Aorta (tissue), 5 donors: ENCODE measurements around the gene CIB4. TPM values are rescaled to one million over a fixed set of nuclear protein-coding genes. Genes with fewer than 3 reads are reported as not detected.

Source experiments
- ATAC-seq: fragments of 200-7000 bp; cut with Tn5 transposase; one replicate; pipeline ENCODE4 v1.9.1; 2022; ENCODE audit warnings: moderate library complexity; ENCODE audit not compliant: low FRiP score
- DNase-seq, 2 donors: peaks; one replicate each; pipeline ENCODE4 v3.0.0-alpha.2; 2020
- H3K27ac ChIP-seq, 2 donors: one replicate each; pipeline ENCODE4 v1.5.1; 2013; ENCODE audit warnings: low read length in 2 of 2, mild to moderate bottlenecking in 2 of 2, moderate library complexity in 2 of 2, control low read depth in 1 of 2, inconsistent platforms in 1 of 2, low read depth in 1 of 2
- H3K27me3 ChIP-seq, 2 donors: one replicate each; pipeline ENCODE4 v1.6.1; 2013; ENCODE audit warnings: control low read depth in 1 of 2, low read length in 1 of 2, mild to moderate bottlenecking in 1 of 2, moderate library complexity in 1 of 2; ENCODE audit not compliant: insufficient read depth in 2 of 2, control insufficient read depth in 1 of 2
- H3K36me3 ChIP-seq, 2 donors: one replicate each; pipeline ENCODE4 v1.6.1; 2013; ENCODE audit warnings: control low read depth in 1 of 2, low read length in 1 of 2, mild to moderate bottlenecking in 1 of 2; ENCODE audit not compliant: insufficient read depth in 2 of 2, control insufficient read depth in 1 of 2
- H3K4me1 ChIP-seq, 2 donors: one replicate each; pipeline ENCODE4 v1.6.1; 2013; ENCODE audit warnings: low read length in 2 of 2, control low read depth in 1 of 2, mild to moderate bottlenecking in 1 of 2, moderate library complexity in 1 of 2; ENCODE audit not compliant: insufficient read depth in 2 of 2, control insufficient read depth in 1 of 2
- H3K4me3 ChIP-seq, 2 donors: one replicate each; pipeline ENCODE4 v1.5.1; 2013; ENCODE audit warnings: low read length in 2 of 2, control low read depth in 1 of 2, mild to moderate bottlenecking in 1 of 2
- H3K9me3 ChIP-seq: one replicate; pipeline ENCODE4 v1.6.1; 2013; ENCODE audit warnings: mild to moderate bottlenecking, low read length; ENCODE audit not compliant: control insufficient read depth
- WGBS, 2 donors: extraction: QIAGEN DNeasy Blood & Tissue Kit; methylation state at CpG; one replicate each; pipeline ENCODE4 v1.1.7; 2013; 5-methylcytosine and 5-hydroxymethylcytosine counted together
- intact Hi-C, 2 donors: fragments of 100-400 bp; cut with DNase I; formaldehyde crosslinking; loops; one replicate each; pipeline versions ENCODE4 v1.14.2 to v1.15.0; 2022
- polyA plus RNA-seq, 2 donors: library from polyadenylated mRNA; stranded (reverse); fragments of 200-250 nt; gene quantifications; one replicate each; pipeline ENCODE4 v1.2.3, GENCODE V29; 2013
- total RNA-seq, 2 donors: library from RNA; stranded (reverse); fragmentation: NEBNext Ultra II Directional; extraction: Animal tissue kit (Norgen Biotek cat#: 25700); gene quantifications; one replicate each; pipeline ENCODE4 v1.2.1, GENCODE V29; 2021
- donor health status: healthy with polysubstance abuse.
- donor health status: Bipolar disorder and iron deficiency.
- donor health status: DM: no; HTN: no; CAD: no.
- donor health status: DM: no; HTN: no; CAD: no.
- donor health status: DM: yes; HTN: yes; CAD: no.

CIB4 gene
- total and polyA plus RNA-seq, 4 donors, result 0.60 TPM; not detected in 3

- 84% methylated on average over 10 of the region's 10 CpGs for WGBS, 2 donors
These were observed 24.2 kb downstream of the CIB4 start for GRCh38 chr2:26616706-26617587.

GRCh38 chr2:26615860-26616705 is 25.1 kb downstream of the CIB4 start:
- 48 to 52% methylated on average over 18 of the region's 18 CpGs for WGBS, 2 donors
- H3K9me3 ChIP-seq, result no peaks in the 10 kb centered on the region
- H3K36me3 ChIP-seq, result no peaks in the 10 kb centered on the region
- intact Hi-C loops, result no loop called here
- DNase-seq, result no peak
- peaks cover 2 to 4% of the 10 kb centered on the region in 2 donors for H3K4me1 ChIP-seq
- H3K27ac ChIP-seq, result no peak overlapping the region
- H3K27me3 ChIP-seq, result no peaks in the 10 kb centered on the region
- no peak for ATAC-seq
- no peak overlapping the region for H3K4me3 ChIP-seq

More at GRCh38 chr2:26616706-26617587, 24.2 kb downstream of the CIB4 start:
- no peak overlapping the region for H3K27ac ChIP-seq
- H3K4me1 ChIP-seq, result peaks cover 2 to 4% of the 10 kb centered on the region in 2 donors
- H3K36me3 ChIP-seq, result no peaks in the 10 kb centered on the region
- no peaks in the 10 kb centered on the region for H3K9me3 ChIP-seq
- ATAC-seq, result no peak
- no peak overlapping the region for H3K4me3 ChIP-seq
- DNase-seq, result no peak
- intact Hi-C loops, result no loop called here
- H3K27me3 ChIP-seq, result no peaks in the 10 kb centered on the region

GRCh38 chr2:26615336-26615859 is 25.8 kb downstream of the CIB4 start:
- no peaks in the 10 kb centered on the region for H3K36me3 ChIP-seq
- ATAC-seq, result no peak
- no peak for DNase-seq
- H3K4me3 ChIP-seq, result no peak overlapping the region
- no peaks in the 10 kb centered on the region for H3K27me3 ChIP-seq
- WGBS, 2 donors, result 30 to 48% methylated on average over 9 to 10 of the region's 10 CpGs
- peaks cover 2 to 4% of the 10 kb centered on the region in 2 donors for H3K4me1 ChIP-seq
- H3K9me3 ChIP-seq, result no peaks in the 10 kb centered on the region
- H3K27ac ChIP-seq, result no peak overlapping the region
- intact Hi-C loops, result no loop called here

- Histone ChIP-seq H3K4me1 (peaks cover 2 to 4% of the 10 kb centered on the region in 2 donors), H3K36me3 (no peaks in the 10 kb centered on the region), H3K27me3 (no peaks in the 10 kb centered on the region), H3K9me3 (no peaks in the 10 kb centered on the region), H3K27ac (no peak overlapping the region), H3K4me3 (no peak overlapping the region)
- DNase-seq (no peak), ATAC-seq (peak; percentile 30)
- intact Hi-C loops, result loop anchor here in 1 of 2 donors (5.0 kb wide), 1 partner anchor 78 kb away; the partner anchor contains the start of gene KCNK3
- 15 to 21% methylated on average over 18 of the region's 18 CpGs for WGBS, 2 donors
These were observed 26.7 kb downstream of the CIB4 start for GRCh38 chr2:26614216-26615138.

GRCh38 chr2:26613241-26614215 is 27.6 kb downstream of the CIB4 start:
- intact Hi-C loops, result loop anchor here in 1 of 2 donors (5.0 kb wide), 1 partner anchor 79 kb away; the partner anchor contains the start of gene KCNK3
- Histone ChIP-seq H3K4me3 (no peak overlapping the region), H3K9me3 (no peaks in the 10 kb centered on the region), H3K27me3 (no peaks in the 10 kb centered on the region), H3K4me1 (peaks cover 2 to 4% of the 10 kb centered on the region in 2 donors), H3K36me3 (no peaks in the 10 kb centered on the region), H3K27ac (no peak overlapping the region)
- peak; percentile 60 for ATAC-seq
- 19 to 23% methylated on average over 13 of the region's 13 CpGs for WGBS, 2 donors
- DNase-seq, result no peak

- peaks cover 2 to 4% of the 10 kb centered on the region in 2 donors for H3K4me1 ChIP-seq
- no peak overlapping the region for H3K4me3 ChIP-seq
- 25 to 41% methylated on average over 8 of the region's 8 CpGs for whole genome bisulfite sequencing, 2 donors
- DNase-seq (peak in 1 of 2 donors; percentile 84), ATAC-seq (no peak)
- no peaks in the 10 kb centered on the region for H3K36me3 ChIP-seq
- H3K9me3 ChIP-seq, result no peaks in the 10 kb centered on the region
- intact Hi-C loops, result loop anchor here in 1 of 2 donors (5.0 kb wide), 1 partner anchor 80 kb away; the partner anchor contains the start of gene KCNK3
- no peaks in the 10 kb centered on the region for H3K27me3 ChIP-seq
- no peak overlapping the region for H3K27ac ChIP-seq
These were observed 28.5 kb downstream of the CIB4 start for GRCh38 chr2:26612522-26613240.

- no peak for ATAC-seq
- 90 to 95% methylated on average over 2 of the region's 2 CpGs for WGBS, 2 donors
- DNase-seq, result no peak
- Histone ChIP-seq H3K4me1 (peaks cover 2 to 4% of the 10 kb centered on the region in 2 donors), H3K4me3 (no peak overlapping the region), H3K9me3 (no peaks in the 10 kb centered on the region), H3K27ac (no peak overlapping the region), H3K27me3 (no peaks in the 10 kb centered on the region), H3K36me3 (no peaks in the 10 kb centered on the region)
- intact Hi-C loops, result loop anchor here in 1 of 2 donors (5.0 kb wide), 1 partner anchor 80 kb away; the partner anchor contains the start of gene KCNK3
These were observed 29.1 kb downstream of the CIB4 start for GRCh38 chr2:26612034-26612433.
